HepG2 (cell line): ENCODE data around the gene MSMO1. TPM values are rescaled to one million over a fixed set of nuclear protein-coding genes. Genes with fewer than 3 reads are reported as not detected.

ENCODE experiments used
- EZH2 ChIP-seq: conservative IDR thresholded peaks from 2 replicates; pipeline ENCODE4 v1.6.1; 2012; ENCODE audit warnings: mild to moderate bottlenecking, low read depth, low read length, moderate library complexity
- KLF11 ChIP-seq: IDR thresholded peaks from 2 replicates; pipeline ENCODE4 v1.6.1; 2016; ENCODE audit warnings: missing compliant biosample characterization
- PAF1 ChIP-seq: IDR thresholded peaks from 2 replicates; pipeline ENCODE4 v1.6.1; 2016; ENCODE audit warnings: missing genetic modification reagents, missing compliant biosample characterization
- RXRB ChIP-seq: IDR thresholded peaks from 2 replicates; pipeline ENCODE4 v1.6.1; 2016; ENCODE audit warnings: borderline replicate concordance, missing genetic modification reagents, missing compliant biosample characterization
- SAP130 ChIP-seq: IDR thresholded peaks from 2 replicates; pipeline ENCODE4 v1.6.1; 2016; ENCODE audit warnings: low read depth
- SCMH1 ChIP-seq: sonication (generic); formaldehyde crosslinking; IDR thresholded peaks from 2 replicates; pipeline ENCODE4 v1.9.0; 2021; ENCODE audit warnings: missing genetic modification reagents, mild to moderate bottlenecking, borderline replicate concordance
- SKIL ChIP-seq: sonication (generic); formaldehyde crosslinking; IDR thresholded peaks from 2 replicates; pipeline ENCODE4 v1.8.0; 2022; ENCODE audit warnings: missing genetic modification reagents, mild to moderate bottlenecking, moderate library complexity, borderline replicate concordance
- SMAD3 ChIP-seq: sonication (generic); formaldehyde crosslinking; IDR thresholded peaks from 2 replicates; pipeline ENCODE4 v1.4.0; 2020; ENCODE audit warnings: missing genetic modification reagents
- SP4 ChIP-seq: sonication (generic); formaldehyde crosslinking; IDR thresholded peaks from 2 replicates; pipeline ENCODE4 v1.8.1; 2023; ENCODE audit warnings: mild to moderate bottlenecking, missing genetic modification reagents
- SRF ChIP-seq: IDR thresholded peaks from 2 replicates; pipeline ENCODE4 v1.6.1; 2011; ENCODE audit warnings: mild to moderate bottlenecking, low read depth, low read length, moderate library complexity
- TBL1XR1 ChIP-seq: fragments of 150-350 bp; IDR thresholded peaks from 2 replicates; pipeline ENCODE4 v1.6.1; 2014; ENCODE audit warnings: borderline replicate concordance, low read length; ENCODE audit not compliant: partially characterized antibody
- ZNF275 ChIP-seq: sonication (generic); formaldehyde crosslinking; IDR thresholded peaks from 2 replicates; pipeline ENCODE4 v1.8.0; 2022; ENCODE audit warnings: missing genetic modification reagents, mild to moderate bottlenecking, inconsistent platforms, borderline replicate concordance
- ZNF503 ChIP-seq: sonication (generic); formaldehyde crosslinking; IDR thresholded peaks from 2 replicates; pipeline ENCODE4 v1.4.0; 2020; ENCODE audit warnings: missing genetic modification reagents
- polyA plus RNA-seq, 8 experiments: library from polyadenylated mRNA; depleted of rRNA in 3 of 8; stranded (reverse) in 7 of 8; unstranded in 1 of 8; fragments of >200 nt; fragmentation: Illumina TruSeq in 4 of 8; extraction: Trizol in 4 of 8; gene quantifications; 2 replicates each; pipeline versions ENCODE4 v1.2.1 to v1.2.3, GENCODE V29; 2011 to 2016; ENCODE audit warnings: low read depth in 4 of 8, missing spikeins in 1 of 8, mixed read lengths in 1 of 8; ENCODE audit not compliant: insufficient read depth in 1 of 8
- total RNA-seq, 5 experiments: library from RNA; depleted of rRNA; stranded (reverse); fragments of >200 nt; fragmentation: Illumina TruSeq; extraction: Trizol; gene quantifications; 2 replicates each; pipeline ENCODE4 v1.2.3, GENCODE V29; 2016; ENCODE audit warnings: low read depth in 1 of 5
- TF ChIP-seq, protein P1 (sequence below): sonication (generic); formaldehyde crosslinking; IDR thresholded peaks from 2 replicates; pipeline ENCODE4 v1.5.0; 2020; ENCODE audit warnings: mild to moderate bottlenecking, missing genetic modification reagents
- TF ChIP-seq, protein P2 (sequence below): sonication (generic); formaldehyde crosslinking; conservative IDR thresholded peaks from 2 replicates; pipeline ENCODE4 v1.4.0; 2020; ENCODE audit warnings: missing genetic modification reagents
- TF ChIP-seq, protein P3 (sequence below): sonication (generic); formaldehyde crosslinking; IDR thresholded peaks from 2 replicates; pipeline ENCODE4 v1.4.0; 2020; ENCODE audit warnings: mild to moderate bottlenecking, missing genetic modification reagents

Gene MSMO1
- total and polyA plus RNA-seq, 2 of the 13 experiments (the other 11 are each of a cell fraction or from before 2014, with no cell fraction given): 98.1 to 216 TPM

DNA sequence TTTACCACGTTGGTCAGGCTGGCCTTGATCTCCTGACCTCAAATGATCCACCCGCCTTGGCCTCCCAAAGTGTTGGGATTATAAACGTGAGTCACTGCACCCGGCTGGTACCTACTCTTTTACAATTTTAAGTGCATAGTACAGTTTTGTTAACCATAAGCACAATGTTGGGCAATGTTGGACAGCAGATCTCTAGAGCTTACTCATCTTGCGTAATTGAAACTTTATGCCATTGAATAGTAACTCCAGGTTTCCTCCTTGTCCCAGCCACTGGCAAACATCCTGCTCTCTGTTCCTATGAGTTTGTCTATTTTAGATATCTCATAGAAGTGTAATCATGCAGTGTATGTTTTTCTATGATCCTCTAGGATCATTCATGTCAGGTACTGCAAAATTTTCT, 42.1 kb downstream of the MSMO1 start (continued):
- TF ChIP-seq, protein P1, sequence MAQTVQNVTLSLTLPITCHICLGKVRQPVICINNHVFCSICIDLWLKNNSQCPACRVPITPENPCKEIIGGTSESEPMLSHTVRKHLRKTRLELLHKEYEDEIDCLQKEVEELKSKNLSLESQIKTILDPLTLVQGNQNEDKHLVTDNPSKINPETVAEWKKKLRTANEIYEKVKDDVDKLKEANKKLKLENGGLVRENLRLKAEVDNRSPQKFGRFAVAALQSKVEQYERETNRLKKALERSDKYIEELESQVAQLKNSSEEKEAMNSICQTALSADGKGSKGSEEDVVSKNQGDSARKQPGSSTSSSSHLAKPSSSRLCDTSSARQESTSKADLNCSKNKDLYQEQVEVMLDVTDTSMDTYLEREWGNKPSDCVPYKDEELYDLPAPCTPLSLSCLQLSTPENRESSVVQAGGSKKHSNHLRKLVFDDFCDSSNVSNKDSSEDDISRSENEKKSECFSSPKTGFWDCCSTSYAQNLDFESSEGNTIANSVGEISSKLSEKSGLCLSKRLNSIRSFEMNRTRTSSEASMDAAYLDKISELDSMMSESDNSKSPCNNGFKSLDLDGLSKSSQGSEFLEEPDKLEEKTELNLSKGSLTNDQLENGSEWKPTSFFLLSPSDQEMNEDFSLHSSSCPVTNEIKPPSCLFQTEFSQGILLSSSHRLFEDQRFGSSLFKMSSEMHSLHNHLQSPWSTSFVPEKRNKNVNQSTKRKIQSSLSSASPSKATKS (CRISPR knock-in tag): no peak
- no peak for TF ChIP-seq PAF1 (CRISPR knock-in tag)
- no peak for TF ChIP-seq SCMH1
- TF ChIP-seq SAP130 (CRISPR knock-in tag): peak; percentile 77
- no peak for TF ChIP-seq ZNF275 (CRISPR knock-in tag)
- no peak for TF ChIP-seq EZH2
- TF ChIP-seq, protein P2, sequence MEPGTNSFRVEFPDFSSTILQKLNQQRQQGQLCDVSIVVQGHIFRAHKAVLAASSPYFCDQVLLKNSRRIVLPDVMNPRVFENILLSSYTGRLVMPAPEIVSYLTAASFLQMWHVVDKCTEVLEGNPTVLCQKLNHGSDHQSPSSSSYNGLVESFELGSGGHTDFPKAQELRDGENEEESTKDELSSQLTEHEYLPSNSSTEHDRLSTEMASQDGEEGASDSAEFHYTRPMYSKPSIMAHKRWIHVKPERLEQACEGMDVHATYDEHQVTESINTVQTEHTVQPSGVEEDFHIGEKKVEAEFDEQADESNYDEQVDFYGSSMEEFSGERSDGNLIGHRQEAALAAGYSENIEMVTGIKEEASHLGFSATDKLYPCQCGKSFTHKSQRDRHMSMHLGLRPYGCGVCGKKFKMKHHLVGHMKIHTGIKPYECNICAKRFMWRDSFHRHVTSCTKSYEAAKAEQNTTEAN (CRISPR knock-in tag): peak; percentile 48; the same call in 1 of the 2 replicates
- no peak for TF ChIP-seq SMAD3 (CRISPR knock-in tag)
- TF ChIP-seq ZNF503 (CRISPR knock-in tag): peak; percentile 81
- no peak for TF ChIP-seq KLF11 (CRISPR knock-in tag)
- TF ChIP-seq SKIL: 0 out of 2 replicates have a peak, but pooled peaks have one; percentile 47
- TF ChIP-seq, protein P3, sequence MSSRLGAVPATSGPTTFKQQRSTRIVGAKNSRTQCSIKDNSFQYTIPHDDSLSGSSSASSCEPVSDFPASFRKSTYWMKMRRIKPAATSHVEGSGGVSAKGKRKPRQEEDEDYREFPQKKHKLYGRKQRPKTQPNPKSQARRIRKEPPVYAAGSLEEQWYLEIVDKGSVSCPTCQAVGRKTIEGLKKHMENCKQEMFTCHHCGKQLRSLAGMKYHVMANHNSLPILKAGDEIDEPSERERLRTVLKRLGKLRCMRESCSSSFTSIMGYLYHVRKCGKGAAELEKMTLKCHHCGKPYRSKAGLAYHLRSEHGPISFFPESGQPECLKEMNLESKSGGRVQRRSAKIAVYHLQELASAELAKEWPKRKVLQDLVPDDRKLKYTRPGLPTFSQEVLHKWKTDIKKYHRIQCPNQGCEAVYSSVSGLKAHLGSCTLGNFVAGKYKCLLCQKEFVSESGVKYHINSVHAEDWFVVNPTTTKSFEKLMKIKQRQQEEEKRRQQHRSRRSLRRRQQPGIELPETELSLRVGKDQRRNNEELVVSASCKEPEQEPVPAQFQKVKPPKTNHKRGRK (CRISPR knock-in tag): no peak
- TF ChIP-seq RXRB (CRISPR knock-in tag): peak; percentile 87
- TF ChIP-seq TBL1XR1: peak; percentile 94
- 0 out of 2 replicates have a peak, but pooled peaks have one; percentile 26 for TF ChIP-seq SRF
- no peak; the same call in 1 of the 2 replicates for TF ChIP-seq SP4 (CRISPR knock-in tag)
